ENCODE results near the gene RUFY4. TPM values are rescaled to one million over a fixed set of nuclear protein-coding genes. Genes with fewer than 3 reads are reported as not detected.

Gene RUFY4
- total RNA-seq, 1 donor from 2014 or later: not detected

- no peak for DNase-seq
- no peak overlapping the region for H3K27ac ChIP-seq (replicated peaks)
- no peak for TF ChIP-seq CTCF (IDR thresholded peaks at IDR 0.05; ENCODE audit: borderline replicate concordance)
- intact Hi-C loops (cut with micrococcal nuclease): no loop called here
- H3K4me1 ChIP-seq: no peaks in the 10 kb centered on the region
- H3K27me3 ChIP-seq (ENCODE audit: low read depth): peaks cover 13% of the 10 kb centered on the region
- no peaks in the 10 kb centered on the region for H3K36me3 ChIP-seq
- no peak overlapping the region for H3K4me3 ChIP-seq
- H3K9me3 ChIP-seq (replicated peaks): peaks cover 25% of the 10 kb centered on the region
Observed at GRCh38 chr2:218082586-218083351, 13.7 kb downstream of the RUFY4 start.

- H3K4me3 ChIP-seq: no peak overlapping the region
- H3K27ac ChIP-seq (replicated peaks): no peak overlapping the region
- H3K27me3 ChIP-seq (ENCODE audit: low read depth): peaks cover 13% of the 10 kb centered on the region
- H3K4me1 ChIP-seq: no peaks in the 10 kb centered on the region
- H3K9me3 ChIP-seq (replicated peaks): peaks cover 25% of the 10 kb centered on the region
- TF ChIP-seq CTCF (IDR thresholded peaks at IDR 0.05; ENCODE audit: borderline replicate concordance): no peak
- DNase-seq: no peak
- H3K36me3 ChIP-seq: no peaks in the 10 kb centered on the region
- intact Hi-C loops (cut with micrococcal nuclease): no loop called here
Observed at GRCh38 chr2:218083352-218083676, 14.3 kb downstream of the RUFY4 start.

GRCh38 chr2:218086478-218086877 is 17.4 kb downstream of the RUFY4 start:
- Histone ChIP-seq H3K27ac (replicated peaks) (no peak overlapping the region), H3K4me3 (no peak overlapping the region), H3K9me3 (replicated peaks) (peaks cover 25% of the 10 kb centered on the region), H3K36me3 (no peaks in the 10 kb centered on the region), H3K4me1 (no peaks in the 10 kb centered on the region), H3K27me3 (ENCODE audit: low read depth) (peaks cover 25% of the 10 kb centered on the region)
- intact Hi-C loops (cut with micrococcal nuclease): no loop called here
- DNase-seq: no peak
- no peak for TF ChIP-seq CTCF (IDR thresholded peaks at IDR 0.05; ENCODE audit: borderline replicate concordance)

GRCh38 chr2:218089259-218089658 is 20.2 kb downstream of the RUFY4 start:
- DNase-seq: no peak
- no peaks in the 10 kb centered on the region for H3K36me3 ChIP-seq
- TF ChIP-seq CTCF (IDR thresholded peaks at IDR 0.05; ENCODE audit: borderline replicate concordance): no peak
- no peaks in the 10 kb centered on the region for H3K4me1 ChIP-seq
- intact Hi-C loops (cut with micrococcal nuclease): no loop called here
- H3K4me3 ChIP-seq: no peak overlapping the region
- H3K9me3 ChIP-seq (replicated peaks): peaks cover 25% of the 10 kb centered on the region
- H3K27ac ChIP-seq (replicated peaks): no peak overlapping the region
- H3K27me3 ChIP-seq (ENCODE audit: low read depth): peaks cover 25% of the 10 kb centered on the region

- TF ChIP-seq CTCF (IDR thresholded peaks at IDR 0.05; ENCODE audit: borderline replicate concordance): no peak
- H3K27me3 ChIP-seq (ENCODE audit: low read depth): peaks cover 24% of the 10 kb centered on the region
- H3K9me3 ChIP-seq (replicated peaks): peaks cover 10% of the 10 kb centered on the region
- DNase-seq: no peak
- no peaks in the 10 kb centered on the region for H3K4me1 ChIP-seq
- H3K4me3 ChIP-seq: no peak overlapping the region
- H3K27ac ChIP-seq (replicated peaks): no peak overlapping the region
- no peaks in the 10 kb centered on the region for H3K36me3 ChIP-seq
- intact Hi-C loops (cut with micrococcal nuclease): no loop called here
Observed at GRCh38 chr2:218091746-218092145, 22.7 kb downstream of the RUFY4 start.

All from left ventricle myocardium inferior (tissue), 1 donor.